Stomach smooth muscle (tissue), 2 donors: Measurements from ENCODE around the gene AMDHD2.

ENCODE experiments used
- H3K27ac ChIP-seq: one replicate; pipeline ENCODE4 v1.7.0; 2013; ENCODE audit warnings: mild to moderate bottlenecking, low read length, inconsistent platforms
- H3K27me3 ChIP-seq, 2 donors: one replicate each; pipeline ENCODE4 v1.7.0; 2013; ENCODE audit warnings: low read length in 2 of 2; ENCODE audit not compliant: insufficient read depth in 2 of 2, control insufficient read depth in 1 of 2
- H3K36me3 ChIP-seq, 2 donors: one replicate each; pipeline ENCODE4 v1.7.0; 2013; ENCODE audit warnings: low read length in 2 of 2; ENCODE audit not compliant: control insufficient read depth in 2 of 2, insufficient read depth in 2 of 2
- H3K4me1 ChIP-seq: one replicate; pipeline ENCODE4 v1.7.0; 2013; ENCODE audit warnings: low read length; ENCODE audit not compliant: control insufficient read depth, insufficient read depth
- H3K4me3 ChIP-seq, 2 donors: one replicate each; pipeline ENCODE4 v1.7.0; 2013; ENCODE audit warnings: low read length in 2 of 2
- H3K9ac ChIP-seq, 2 donors: one replicate each; pipeline ENCODE4 v1.7.0; 2013; ENCODE audit warnings: low read length in 2 of 2, mild to moderate bottlenecking in 1 of 2
- H3K9me3 ChIP-seq, 2 donors: one replicate each; pipeline ENCODE4 v1.7.0; 2013; ENCODE audit warnings: low read length in 2 of 2; ENCODE audit not compliant: control insufficient read depth in 2 of 2
- donor health status: healthy.
- donor health status: Pancreatic carcinoma.

AMDHD2 gene

DNA sequence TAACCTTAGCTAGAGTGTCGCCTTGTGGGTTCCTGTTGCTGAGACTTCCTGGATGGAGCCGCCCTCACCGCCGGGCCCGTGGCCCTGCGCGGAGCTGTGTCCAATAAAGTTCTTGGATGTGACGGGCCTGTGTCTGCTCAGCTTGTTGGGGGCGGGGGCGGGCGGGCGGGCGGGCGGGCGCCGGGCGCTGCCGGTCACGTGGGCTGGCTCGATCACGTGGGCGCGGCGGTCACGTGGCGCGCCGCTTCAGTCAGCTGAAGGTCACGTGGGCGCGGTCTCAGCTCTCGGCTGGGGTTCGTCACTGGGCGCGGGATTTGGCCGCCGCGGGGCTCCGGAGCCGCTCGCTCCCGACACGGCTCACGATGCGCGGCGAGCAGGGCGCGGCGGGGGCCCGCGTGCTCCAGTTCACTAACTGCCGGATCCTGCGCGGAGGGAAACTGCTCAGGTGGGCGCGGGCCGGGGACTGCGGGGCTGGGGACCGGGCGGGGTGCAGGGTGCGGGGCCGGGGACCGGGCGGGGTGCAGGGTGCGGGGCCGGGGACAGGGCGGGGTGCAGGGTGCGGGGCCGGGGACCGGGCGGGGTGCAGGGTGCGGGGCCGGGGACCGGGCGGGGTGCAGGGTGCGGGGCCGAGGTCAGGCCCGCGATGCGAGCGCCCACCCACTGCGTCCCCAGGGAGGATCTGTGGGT lies at the start of gene AMDHD2:
AMDHD2 (plus strand) TSS at position 275 of the 687 bp plus-strand sequence; CDS start at position 363, 88 bp downstream.
- Histone ChIP-seq H3K4me3 (peak within 1 kb of the TSS; percentile 72 to 75), H3K27ac (peak within 1 kb of the TSS; percentile 76), H3K36me3 (peaks cover 9 to 15% of the 10 kb centered on the region in 2 donors), H3K9me3 (no peaks in the 10 kb centered on the region), H3K27me3 (no peaks in the 10 kb centered on the region), H3K4me1 (peaks cover 56% of the 10 kb centered on the region), H3K9ac (peak within 1 kb of the TSS; percentile 50 to 71)

DNA sequence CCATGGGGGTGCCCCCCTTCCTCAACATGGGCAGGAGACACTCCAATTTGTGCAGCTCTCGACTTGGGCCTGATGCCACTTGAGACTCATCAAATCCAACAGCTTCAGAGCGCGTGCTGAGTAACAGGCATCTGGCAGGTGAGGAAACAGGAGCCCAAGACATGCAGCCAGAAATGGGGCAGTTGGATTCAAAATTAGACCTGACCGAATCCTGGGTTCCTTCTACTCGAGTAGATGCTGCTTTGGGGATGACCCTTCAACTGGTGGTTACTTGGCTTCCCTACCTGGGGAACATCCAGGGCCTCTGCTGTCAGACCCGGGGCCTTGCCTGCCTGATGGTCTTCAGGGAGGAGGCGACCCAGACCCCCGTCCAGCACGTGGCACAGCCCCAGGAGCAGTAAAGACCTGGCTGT lies 49.6 kb upstream of the AMDHD2 start:
- Histone ChIP-seq H3K4me3 (no peak overlapping the region), H3K9ac (no peak overlapping the region), H3K27ac (no peak overlapping the region), H3K9me3 (no peaks in the 10 kb centered on the region), H3K36me3 (no peaks in the 10 kb centered on the region), H3K27me3 (peaks cover 28 to 41% of the 10 kb centered on the region in 2 donors), H3K4me1 (peaks cover 59% of the 10 kb centered on the region)

DNA sequence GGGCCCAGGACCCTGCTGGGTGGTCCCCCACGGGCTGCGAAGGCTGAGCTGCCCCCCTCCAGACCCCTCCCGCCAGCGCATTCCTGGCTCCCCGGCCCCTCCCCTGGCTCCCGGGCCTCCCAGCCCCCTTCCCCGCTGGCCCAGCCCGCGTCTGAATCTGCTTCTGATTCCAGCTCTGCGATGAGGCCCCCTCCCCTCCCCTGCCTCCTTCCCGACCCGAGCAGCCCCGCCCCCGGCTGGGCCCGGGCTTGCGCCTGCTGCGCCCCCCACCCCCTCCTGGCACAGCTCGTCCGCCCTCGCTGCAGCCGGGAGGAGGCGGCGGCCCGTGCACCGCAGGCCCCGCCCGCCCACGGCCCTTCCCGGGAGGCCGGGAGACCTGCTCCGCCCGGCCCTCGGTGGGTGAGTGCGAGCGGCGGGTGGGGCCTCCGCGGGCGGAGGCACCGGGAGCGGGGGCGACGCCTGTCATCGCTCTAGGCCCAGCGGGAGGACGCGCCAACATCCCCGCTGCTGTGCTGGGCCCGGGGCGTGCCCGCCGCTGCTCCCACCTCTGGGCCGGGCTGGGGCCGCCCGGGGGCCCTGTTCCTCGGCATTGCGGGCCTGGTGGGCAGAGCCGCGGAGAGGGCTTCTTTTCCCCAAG lies 49.0 kb upstream of the AMDHD2 start, which contains the start of gene NTN3:
NTN3 (plus strand) TSS at position 282 of the 637 bp plus-strand sequence. CDS start 405 bp downstream, outside the sequence.
- peaks cover 28 to 41% of the 10 kb centered on the region in 2 donors for H3K27me3 ChIP-seq

DNA sequence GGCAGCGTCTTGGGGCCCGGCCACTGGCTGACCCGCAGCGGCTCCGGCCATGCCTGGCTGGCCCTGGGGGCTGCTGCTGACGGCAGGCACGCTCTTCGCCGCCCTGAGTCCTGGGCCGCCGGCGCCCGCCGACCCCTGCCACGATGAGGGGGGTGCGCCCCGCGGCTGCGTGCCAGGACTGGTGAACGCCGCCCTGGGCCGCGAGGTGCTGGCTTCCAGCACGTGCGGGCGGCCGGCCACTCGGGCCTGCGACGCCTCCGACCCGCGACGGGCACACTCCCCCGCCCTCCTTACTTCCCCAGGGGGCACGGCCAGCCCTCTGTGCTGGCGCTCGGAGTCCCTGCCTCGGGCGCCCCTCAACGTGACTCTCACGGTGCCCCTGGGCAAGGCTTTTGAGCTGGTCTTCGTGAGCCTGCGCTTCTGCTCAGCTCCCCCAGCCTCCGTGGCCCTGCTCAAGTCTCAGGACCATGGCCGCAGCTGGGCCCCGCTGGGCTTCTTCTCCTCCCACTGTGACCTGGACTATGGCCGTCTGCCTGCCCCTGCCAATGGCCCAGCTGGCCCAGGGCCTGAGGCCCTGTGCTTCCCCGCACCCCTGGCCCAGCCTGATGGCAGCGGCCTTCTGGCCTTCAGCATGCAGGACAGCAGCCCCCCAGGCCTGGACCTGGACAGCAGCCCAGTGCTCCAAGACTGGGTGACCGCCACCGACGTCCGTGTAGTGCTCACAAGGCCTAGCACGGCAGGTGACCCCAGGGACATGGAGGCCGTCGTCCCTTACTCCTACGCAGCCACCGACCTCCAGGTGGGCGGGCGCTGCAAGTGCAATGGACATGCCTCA lies 48.3 kb upstream of the AMDHD2 start:
- Histone ChIP-seq H3K36me3 (no peaks in the 10 kb centered on the region), H3K4me1 (peaks cover 64% of the 10 kb centered on the region), H3K9ac (no peak overlapping the region), H3K4me3 (peak overlapping the region in 1 of 2 donors; percentile 44), H3K9me3 (no peaks in the 10 kb centered on the region), H3K27ac (no peak overlapping the region), H3K27me3 (peaks cover 28 to 41% of the 10 kb centered on the region in 2 donors)

More for the DNA sequence above, 49.0 kb upstream of the AMDHD2 start, which contains the start of gene NTN3:
- H3K4me1 ChIP-seq = peaks cover 64% of the 10 kb centered on the region
- no peak within 1 kb of the TSS for H3K9ac ChIP-seq
- H3K36me3 ChIP-seq = no peaks in the 10 kb centered on the region
- H3K9me3 ChIP-seq = no peaks in the 10 kb centered on the region
- H3K4me3 ChIP-seq = peak within 1 kb of the TSS in 1 of 2 donors; percentile 44
- no peak within 1 kb of the TSS for H3K27ac ChIP-seq

DNA sequence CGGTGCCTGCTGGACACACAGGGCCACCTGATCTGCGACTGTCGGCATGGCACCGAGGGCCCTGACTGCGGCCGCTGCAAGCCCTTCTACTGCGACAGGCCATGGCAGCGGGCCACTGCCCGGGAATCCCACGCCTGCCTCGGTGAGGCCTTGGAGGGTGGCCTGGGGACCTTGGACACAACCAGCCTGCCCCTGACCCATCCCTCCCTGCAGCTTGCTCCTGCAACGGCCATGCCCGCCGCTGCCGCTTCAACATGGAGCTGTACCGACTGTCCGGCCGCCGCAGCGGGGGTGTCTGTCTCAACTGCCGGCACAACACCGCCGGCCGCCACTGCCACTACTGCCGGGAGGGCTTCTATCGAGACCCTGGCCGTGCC lies 47.7 kb upstream of the AMDHD2 start:
- no peak overlapping the region for H3K9ac ChIP-seq
- H3K27me3 ChIP-seq = peaks cover 28 to 41% of the 10 kb centered on the region in 2 donors
- H3K4me1 ChIP-seq = peaks cover 60% of the 10 kb centered on the region
- H3K36me3 ChIP-seq = no peaks in the 10 kb centered on the region
- H3K27ac ChIP-seq = no peak overlapping the region
- H3K9me3 ChIP-seq = no peaks in the 10 kb centered on the region
- no peak overlapping the region for H3K4me3 ChIP-seq

- H3K27me3 ChIP-seq = peaks cover 28 to 41% of the 10 kb centered on the region in 2 donors
- peaks cover 56% of the 10 kb centered on the region for H3K4me1 ChIP-seq
- H3K27ac ChIP-seq = no peak overlapping the region
- no peak overlapping the region for H3K9ac ChIP-seq
- no peaks in the 10 kb centered on the region for H3K36me3 ChIP-seq
- peak overlapping the region in 1 of 2 donors; percentile 52 for H3K4me3 ChIP-seq
- no peaks in the 10 kb centered on the region for H3K9me3 ChIP-seq
Measured at GRCh38 chr16:2472885-2473445, 47.2 kb upstream of the AMDHD2 start.

- Histone ChIP-seq H3K4me1 (peaks cover 53% of the 10 kb centered on the region), H3K27me3 (peaks cover 28 to 41% of the 10 kb centered on the region in 2 donors), H3K4me3 (peak overlapping the region in 1 of 2 donors; percentile 52), H3K36me3 (no peaks in the 10 kb centered on the region), H3K9ac (no peak overlapping the region), H3K27ac (no peak overlapping the region), H3K9me3 (no peaks in the 10 kb centered on the region)
Measured at GRCh38 chr16:2473446-2473926, 46.7 kb upstream of the AMDHD2 start.

GRCh38 chr16:2473999-2474876 lies 45.9 kb upstream of the AMDHD2 start:
- peak overlapping the region; percentile 51 to 76 for H3K9ac ChIP-seq
- H3K4me1 ChIP-seq = peaks cover 47% of the 10 kb centered on the region
- peaks cover 25 to 38% of the 10 kb centered on the region in 2 donors for H3K27me3 ChIP-seq
- no peaks in the 10 kb centered on the region for H3K9me3 ChIP-seq
- peak overlapping the region; percentile 49 for H3K27ac ChIP-seq
- no peaks in the 10 kb centered on the region for H3K36me3 ChIP-seq
- H3K4me3 ChIP-seq = peak overlapping the region; percentile 78

GRCh38 chr16:2474877-2475412 lies 45.2 kb upstream of the AMDHD2 start, which contains the start of gene TBC1D24:
Gene TBC1D24, plus strand, starts transcription at chr16:2475127. Its CDS starts 21,022 bp downstream, at chr16:2496149.
- H3K9ac ChIP-seq = peak within 1 kb of the TSS; percentile 51 to 76
- H3K4me3 ChIP-seq = peak within 1 kb of the TSS; percentile 78
- H3K9me3 ChIP-seq = no peaks in the 10 kb centered on the region
- H3K27ac ChIP-seq = peak within 1 kb of the TSS; percentile 49
- no peaks in the 10 kb centered on the region for H3K36me3 ChIP-seq
- H3K27me3 ChIP-seq = peaks cover 19 to 32% of the 10 kb centered on the region in 2 donors
- peaks cover 46% of the 10 kb centered on the region for H3K4me1 ChIP-seq
